SH-SY5Y (cell line): ENCODE data around the gene RAMAC.

Experiments used
- GATA2 ChIP-seq: IDR thresholded peaks from 2 replicates; pipeline ENCODE4 v1.6.1; 2011; ENCODE audit warnings: mild to moderate bottlenecking, low read depth, low read length
- GATA3 ChIP-seq: IDR thresholded peaks from 2 replicates; pipeline ENCODE4 v1.6.1; 2011; ENCODE audit warnings: low read depth, mild to moderate bottlenecking, low read length, moderate library complexity

DNA sequence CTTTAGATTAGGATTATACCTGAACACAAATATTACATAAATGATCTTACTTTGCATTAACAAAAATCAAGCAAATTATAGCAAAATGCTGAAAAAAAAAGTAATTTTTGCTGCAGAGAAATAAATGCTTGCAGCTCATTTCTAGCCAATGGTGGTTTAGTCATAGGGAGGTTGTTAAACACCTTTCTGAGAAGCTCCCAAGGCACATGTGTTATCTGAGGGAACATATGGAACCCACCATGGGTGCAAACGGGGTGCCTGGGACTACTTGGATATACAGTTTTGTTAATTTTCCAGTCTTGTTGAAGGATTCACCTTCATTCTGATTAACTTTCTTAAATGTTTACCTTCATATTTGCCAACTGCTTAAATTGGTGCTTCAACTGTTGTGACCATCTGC is 8.9 kb upstream of the RAMAC start:
- no peak for TF ChIP-seq GATA2
- no peak for TF ChIP-seq GATA3
